GM18519 (cell line): Measurements from ENCODE around the gene PTPRM.
A peak's percentile ranks its signal among the peaks of the same experiment; 100 is the strongest.

Source experiments
- ATAC-seq: cut with Tn5 transposase; IDR thresholded peaks from one replicate; pipeline ENCODE4 v1.9.1; 2021; ENCODE audit warnings: mild to moderate bottlenecking, moderate library complexity; ENCODE audit not compliant: unreplicated experiment, low FRiP score

The PTPRM gene

DNA sequence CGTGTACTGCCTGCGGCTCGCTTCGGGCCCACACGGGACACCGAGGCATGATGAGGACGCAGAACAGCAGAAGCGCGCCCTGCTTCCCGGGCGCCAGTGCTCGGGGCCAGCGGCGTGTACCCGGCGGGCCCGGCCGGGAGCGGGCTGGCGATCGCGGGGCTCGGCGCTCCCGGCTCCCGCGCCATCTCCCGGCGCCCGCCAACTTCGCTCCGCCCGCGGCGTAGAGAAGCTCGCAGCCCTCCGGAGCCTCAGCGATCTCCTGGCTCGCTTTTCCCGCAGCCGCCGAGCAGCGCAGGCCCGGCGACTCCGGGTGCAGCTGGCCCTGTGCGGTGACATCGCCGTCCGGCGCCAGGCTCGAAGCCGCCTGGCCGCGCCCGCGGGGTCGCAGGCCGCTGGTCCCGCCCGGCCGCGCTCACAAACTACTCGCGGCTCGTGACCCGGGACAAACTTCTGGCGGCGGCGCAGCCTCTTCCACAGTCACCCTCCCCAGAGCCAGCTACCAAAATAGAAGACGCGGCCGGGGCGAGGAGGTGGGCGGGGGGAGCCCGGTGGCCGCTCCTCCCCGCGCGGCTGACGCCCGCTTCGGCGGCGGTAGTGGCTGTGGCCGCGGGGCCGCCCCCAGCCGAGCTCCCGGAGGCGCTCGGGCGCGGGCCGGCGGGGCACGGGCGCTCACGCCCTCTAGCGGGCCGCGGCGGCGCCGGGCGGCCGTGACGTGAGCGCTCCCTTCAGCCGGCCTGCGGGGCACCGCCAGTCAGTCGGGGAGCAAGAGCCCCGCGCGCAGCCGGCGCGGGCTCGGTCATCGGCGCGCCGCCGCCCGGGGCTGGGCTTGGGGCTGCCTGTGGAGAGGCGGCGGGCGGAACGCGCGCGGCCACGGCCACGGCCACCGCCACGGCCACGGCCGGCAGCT, at the start of gene PTPRM:
PTPRM (plus strand) TSS at position 750 of the 907 bp plus-strand sequence. CDS start 503 bp downstream, outside the sequence.
- ATAC-seq = peak; percentile 78

DNA sequence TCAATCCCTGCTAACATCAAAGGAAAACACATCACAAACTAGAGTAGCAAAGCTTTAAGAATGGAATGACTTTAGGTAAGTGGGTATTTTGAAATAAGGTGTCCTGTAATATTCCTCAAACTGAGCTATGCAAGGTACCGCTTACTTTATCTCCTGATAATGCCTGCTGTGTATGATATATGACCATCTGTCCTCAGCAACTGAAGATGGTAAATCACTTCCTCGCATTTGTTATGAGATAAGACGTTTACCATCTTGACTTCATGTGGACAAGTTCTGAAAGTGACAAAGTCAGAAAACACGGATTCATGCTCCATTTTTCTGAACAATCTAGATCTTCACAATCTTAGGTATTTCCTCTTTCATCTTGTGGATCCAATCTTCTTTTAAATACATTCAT, 49.3 kb upstream of the PTPRM start:
- no peak for ATAC-seq

DNA sequence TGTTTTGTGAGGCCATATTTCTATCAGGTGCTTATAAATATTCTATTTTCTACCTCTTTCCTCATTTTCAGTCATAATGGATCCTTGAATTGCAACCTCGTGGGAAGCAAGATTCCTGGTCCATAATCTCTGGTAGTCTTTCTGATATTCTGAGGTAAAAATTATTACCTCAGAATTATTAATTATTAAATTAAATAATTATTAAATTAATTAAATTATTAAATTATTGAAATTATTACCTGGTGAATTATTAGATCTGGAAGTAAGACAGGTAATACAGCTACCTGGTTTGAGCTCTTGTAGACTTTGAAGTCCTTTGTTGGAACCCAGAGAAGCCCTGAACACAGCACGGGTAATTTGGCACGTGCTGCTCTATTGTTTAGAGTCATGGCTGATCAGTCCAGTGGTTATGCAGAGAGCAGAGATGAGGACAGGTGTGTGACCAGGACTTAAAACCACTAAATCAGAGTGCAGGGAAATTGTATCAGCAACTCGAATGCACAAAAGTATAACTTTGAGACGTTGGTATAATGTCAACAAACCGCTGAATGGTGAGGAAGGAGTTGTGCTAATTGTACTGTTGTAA, 46.8 kb upstream of the PTPRM start:
- ATAC-seq = no peak

GRCh38 chr18:7521226-7521856, 45.8 kb upstream of the PTPRM start:
- ATAC-seq = no peak

DNA sequence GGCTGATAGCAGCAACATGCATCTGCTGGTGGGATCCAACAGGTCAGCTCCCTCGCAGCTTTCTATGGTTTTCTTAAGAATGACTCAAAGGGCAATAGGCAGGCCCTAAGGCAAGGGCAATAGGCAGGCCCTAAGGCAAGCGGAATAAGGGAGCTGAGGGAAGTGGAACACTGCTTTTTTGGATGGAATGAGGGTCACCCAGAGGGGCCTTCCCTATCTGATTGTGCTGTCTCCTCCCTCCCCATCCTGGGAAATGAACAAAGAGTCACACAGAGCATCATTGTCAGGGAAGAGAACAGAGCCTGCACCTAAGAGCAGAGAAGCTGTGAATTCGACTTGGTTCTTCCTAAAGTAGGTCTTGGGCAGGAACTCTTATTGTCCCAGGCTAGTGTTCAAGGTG, 43.3 kb upstream of the PTPRM start:
- ATAC-seq = no peak

DNA sequence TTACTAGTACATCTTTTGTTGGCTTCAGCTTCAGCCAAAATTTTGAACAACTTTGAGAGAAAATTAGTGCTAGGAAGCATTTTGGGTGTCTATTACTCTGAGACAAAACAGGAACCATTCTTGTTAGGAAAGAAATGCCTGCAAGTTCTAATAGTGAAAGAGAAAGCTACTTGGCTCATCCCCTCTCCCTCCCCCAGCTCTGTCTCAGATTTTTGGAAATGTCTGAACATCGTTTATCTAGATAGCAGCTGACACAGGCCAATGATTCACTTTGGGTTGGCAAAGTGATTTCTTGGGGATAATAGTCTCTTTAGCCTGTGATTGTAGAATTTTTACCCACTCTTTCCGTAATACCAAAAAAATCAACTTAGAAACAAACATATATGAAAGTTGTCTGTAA, 42.3 kb upstream of the PTPRM start:
- ATAC-seq = no peak

- ATAC-seq = no peak
Measured at GRCh38 chr18:7532942-7533341, 34.2 kb upstream of the PTPRM start.

DNA sequence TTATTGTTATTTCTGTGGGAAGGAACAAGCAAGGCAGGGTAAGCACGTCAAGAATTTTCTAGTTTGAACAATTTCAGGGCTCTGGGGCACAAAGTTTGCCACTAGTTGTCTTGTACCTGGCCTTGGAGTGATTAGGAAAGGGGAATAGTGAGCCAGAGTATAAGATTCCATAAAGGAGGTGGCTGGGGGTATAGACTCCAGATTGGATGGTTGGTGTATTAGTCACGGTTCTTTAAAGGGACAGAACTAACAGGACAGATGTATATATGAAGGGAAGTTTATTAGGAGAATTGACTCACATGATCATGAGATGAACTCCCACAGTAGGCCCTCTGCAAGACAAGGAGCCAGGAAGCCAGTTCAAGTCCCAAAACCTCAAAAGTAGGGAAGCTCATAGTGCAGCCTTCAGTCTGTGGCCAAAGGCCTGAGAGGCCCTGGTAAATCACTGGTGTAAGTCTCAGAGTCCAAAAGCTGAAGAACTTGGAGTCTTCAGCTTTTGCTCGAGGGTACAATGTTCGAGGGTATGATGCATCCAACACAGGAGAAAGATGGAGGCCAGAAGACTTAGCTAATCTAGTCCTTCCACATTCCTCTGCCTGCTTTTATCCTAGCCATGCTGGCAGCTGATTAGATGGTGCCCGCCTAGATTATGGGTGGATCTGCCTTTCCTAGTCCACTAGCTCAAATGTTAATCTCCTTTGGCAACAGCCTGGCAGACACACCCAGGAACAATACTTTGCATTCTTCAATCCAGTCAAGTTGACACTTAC, 31.5 kb upstream of the PTPRM start:
- ATAC-seq = no peak

DNA sequence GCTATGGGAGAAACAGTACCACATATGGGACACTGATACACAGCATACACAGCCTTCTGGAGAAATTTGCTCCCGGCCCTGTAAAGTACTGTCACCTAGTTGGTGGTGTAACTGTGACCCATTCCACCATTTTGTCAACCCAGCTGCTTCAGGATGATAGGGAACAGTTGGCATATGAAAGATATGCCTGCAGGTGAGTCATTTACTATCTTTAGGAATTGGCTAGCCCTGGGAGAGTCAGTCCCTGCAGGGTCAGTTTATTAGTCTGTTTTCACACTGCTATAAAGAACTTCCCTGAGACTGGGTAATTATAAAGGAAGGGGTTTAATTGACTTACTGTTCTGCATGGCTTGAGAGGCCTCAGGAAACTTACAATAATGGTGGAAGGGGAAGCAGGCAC, 30.0 kb upstream of the PTPRM start:
- ATAC-seq = no peak

GRCh38 chr18:7541835-7542234, 25.3 kb upstream of the PTPRM start:
- ATAC-seq = no peak

- ATAC-seq = no peak
Measured at GRCh38 chr18:7544686-7545085, 22.4 kb upstream of the PTPRM start.

- no peak for ATAC-seq
Measured at GRCh38 chr18:7545734-7546133, 21.4 kb upstream of the PTPRM start.

DNA sequence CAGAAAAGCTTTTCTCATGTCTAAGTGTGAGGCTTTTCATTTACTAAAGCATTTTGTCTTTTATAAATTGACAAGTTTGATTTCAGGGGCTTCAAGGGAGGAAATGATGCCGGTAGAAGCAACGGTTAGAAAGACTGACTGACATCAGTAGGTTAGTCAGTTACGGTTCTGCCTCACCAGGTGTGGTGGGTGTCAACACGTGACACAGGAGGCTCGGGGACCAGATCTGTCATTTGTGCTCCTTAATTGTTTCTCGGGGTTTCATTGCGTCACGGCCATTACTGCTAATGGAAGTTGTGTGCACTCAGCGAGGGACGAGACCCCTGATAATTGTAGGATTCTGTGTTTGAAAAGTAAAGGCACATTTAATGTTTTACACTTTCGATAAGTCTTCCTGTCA, 18.9 kb upstream of the PTPRM start:
- no peak for ATAC-seq

GRCh38 chr18:7548721-7549120, 18.4 kb upstream of the PTPRM start:
- no peak for ATAC-seq

- ATAC-seq = no peak
Measured at GRCh38 chr18:7557973-7558372, 9.1 kb upstream of the PTPRM start.

DNA sequence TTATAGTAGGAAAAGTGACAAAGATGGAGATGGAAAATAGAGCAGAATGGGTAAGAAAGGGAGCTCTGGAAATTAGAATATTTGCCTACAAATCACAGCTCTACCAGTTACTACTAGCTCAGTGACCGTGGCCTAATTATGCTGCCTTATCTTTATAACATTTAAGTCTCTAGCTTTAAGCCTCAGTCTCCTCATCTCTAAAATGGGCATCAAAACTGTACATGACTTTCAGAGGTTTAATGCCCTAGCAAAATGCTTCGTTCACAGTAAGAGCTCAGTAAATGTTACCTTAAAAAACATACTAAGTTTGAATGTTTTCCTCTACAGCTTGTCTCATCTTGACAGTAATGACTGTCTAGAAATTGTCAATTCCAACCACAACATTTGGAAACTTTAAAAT, 8.3 kb upstream of the PTPRM start:
- ATAC-seq = no peak

GRCh38 chr18:7559709-7560319, 7.3 kb upstream of the PTPRM start:
- no peak for ATAC-seq

DNA sequence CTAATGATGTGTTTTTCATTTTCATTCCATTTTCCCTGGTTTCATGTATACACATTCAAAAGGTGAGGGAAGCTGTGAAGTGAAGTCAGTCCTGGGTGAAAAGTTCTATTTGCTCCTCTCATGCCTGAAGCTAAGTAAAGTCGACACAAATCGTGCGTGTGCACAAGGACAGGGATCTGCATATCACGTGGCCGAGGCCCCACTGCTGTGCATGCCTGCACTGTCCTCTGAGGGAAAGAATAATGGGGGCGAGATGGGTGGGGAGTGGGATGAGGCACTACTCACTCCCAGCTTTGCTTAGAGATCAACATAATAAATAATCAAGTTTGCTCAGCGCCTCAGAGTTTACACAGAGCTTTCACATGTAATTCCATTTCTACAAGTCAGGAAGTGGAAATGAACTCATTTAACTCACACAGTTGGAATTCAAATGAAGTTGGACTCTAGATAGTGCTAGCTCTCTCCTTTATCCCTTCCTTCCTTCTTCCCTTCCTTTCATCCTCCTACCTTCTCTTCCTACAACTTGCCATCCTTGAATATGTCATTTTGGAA, 5.1 kb upstream of the PTPRM start:
- ATAC-seq = no peak

DNA sequence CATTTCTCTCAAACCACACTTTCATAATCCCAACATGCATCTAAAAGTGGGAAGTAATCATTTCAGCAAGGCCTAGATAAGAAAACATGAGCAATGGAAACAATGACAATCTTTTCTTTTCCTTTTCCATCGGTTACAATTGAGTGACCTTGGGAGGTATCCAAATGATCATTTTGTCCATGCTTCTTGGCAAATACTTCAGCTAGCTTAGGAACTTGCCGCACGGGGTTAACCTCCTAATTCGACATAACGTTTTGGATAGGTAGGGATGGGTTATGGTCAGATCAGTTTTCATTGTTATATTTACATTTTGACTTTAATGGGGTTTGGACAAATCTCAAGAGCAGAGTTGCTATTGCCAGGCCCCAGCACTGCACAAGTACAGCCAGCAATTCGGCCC, 4.6 kb upstream of the PTPRM start:
- ATAC-seq = no peak

GRCh38 chr18:7565677-7566076, 1.4 kb upstream of the PTPRM start:
- no peak for ATAC-seq
